Lower leg skin (tissue), 4 donors: ENCODE data around the gene LZTR1. TPM values are rescaled to one million over a fixed set of nuclear protein-coding genes. Genes with fewer than 3 reads are reported as not detected.

Experiments used
- DNase-seq, 2 donors: peaks; one replicate each; pipeline ENCODE4 v3.0.0-alpha.2; 2019; ENCODE audit warnings: low spot score in 2 of 2
- H3K4me3 ChIP-seq: fragments of 200-600 bp; sonication (generic); 2 replicates; pipeline ENCODE4 v1.5.1; 2017; ENCODE audit warnings: mild to moderate bottlenecking, low read depth; ENCODE audit not compliant: poor library complexity, severe bottlenecking
- CTCF ChIP-seq, 3 donors: fragments of 450-650 bp; IDR thresholded peaks; one replicate each; pipeline ENCODE4 v1.5.1; 2016; ENCODE audit warnings: antibody characterized with exemption in 3 of 3, mild to moderate bottlenecking in 3 of 3, moderate library complexity in 2 of 3
- POLR2A ChIP-seq, 2 donors: fragments of 450-650 bp; IDR thresholded peaks; one replicate each; pipeline ENCODE4 v1.6.1; 2016 to 2017; ENCODE audit warnings: antibody characterized with exemption in 2 of 2, mild to moderate bottlenecking in 1 of 2, moderate library complexity in 1 of 2
- WGBS, 2 donors: methylation state at CpG; one replicate each; pipeline ENCODE4 v1.1.5; 2018; 5-methylcytosine and 5-hydroxymethylcytosine counted together
- intact Hi-C: fragments of 100-400 bp; cut with DNase I; formaldehyde crosslinking; loops from one replicate; pipeline ENCODE4 v1.15.0; 2023; ENCODE audit warnings: low total_unique reads
- total RNA-seq, 4 donors: library from RNA; depleted of rRNA; stranded (reverse); fragments of >200 nt; gene quantifications; one replicate each; pipeline ENCODE4 v1.1.0, GENCODE V29; 2016

LZTR1 gene
- total RNA-seq, 4 donors from 2014 or later = 25.4 to 34.9 (median 28.4) TPM

DNA sequence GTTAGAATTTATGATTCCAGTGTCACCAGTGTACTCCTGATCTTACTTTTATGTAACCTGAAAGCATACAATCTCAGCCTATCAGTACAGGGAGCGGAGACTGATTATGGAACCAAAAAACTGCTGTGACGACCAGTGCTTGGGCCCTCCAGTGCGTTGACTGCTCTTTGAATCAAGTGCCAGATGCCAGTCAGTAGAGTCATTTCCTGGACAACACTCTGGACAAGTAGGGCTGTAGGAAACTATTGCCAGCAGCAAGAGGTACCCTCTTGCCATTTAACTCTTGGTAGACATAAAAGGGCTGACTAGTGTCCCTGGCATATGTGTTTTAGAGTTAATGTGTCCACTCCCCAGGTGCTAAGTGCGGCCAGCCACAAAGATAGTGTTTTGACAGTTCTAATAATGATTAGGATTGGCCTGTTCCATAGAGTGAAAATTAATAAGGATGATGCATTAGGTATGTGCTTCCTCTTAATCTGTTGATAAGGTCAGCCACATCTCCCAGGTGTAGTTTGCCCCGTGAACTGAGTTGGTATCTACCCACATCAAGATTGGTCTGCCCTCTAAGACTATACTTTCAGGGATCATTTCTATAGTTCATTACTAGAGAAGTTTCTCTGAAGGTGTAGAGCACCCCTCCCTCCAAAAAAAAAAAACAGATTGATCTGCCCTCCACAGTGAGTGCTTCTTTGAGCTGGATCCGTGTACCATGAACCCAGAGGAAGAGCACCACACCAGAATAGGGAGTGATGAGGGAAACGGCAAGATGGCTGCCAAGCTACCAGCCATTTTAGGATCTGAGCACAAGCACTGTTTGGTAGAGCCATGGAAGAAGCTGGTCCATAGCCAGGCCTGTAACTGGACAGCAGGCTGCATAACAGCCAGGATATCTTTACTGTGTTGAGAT, 35.8 kb upstream of the LZTR1 start:
- no peak for TF ChIP-seq CTCF (IDR thresholded peaks at IDR 0.05)
- TF ChIP-seq POLR2A (IDR thresholded peaks at IDR 0.05) = no peak
- 83 to 88% methylated on average over 7 of the region's 7 CpGs for WGBS, 2 donors
- no peak for DNase-seq
- intact Hi-C loops = no loop called here
- H3K4me3 ChIP-seq = no peak overlapping the region

DNA sequence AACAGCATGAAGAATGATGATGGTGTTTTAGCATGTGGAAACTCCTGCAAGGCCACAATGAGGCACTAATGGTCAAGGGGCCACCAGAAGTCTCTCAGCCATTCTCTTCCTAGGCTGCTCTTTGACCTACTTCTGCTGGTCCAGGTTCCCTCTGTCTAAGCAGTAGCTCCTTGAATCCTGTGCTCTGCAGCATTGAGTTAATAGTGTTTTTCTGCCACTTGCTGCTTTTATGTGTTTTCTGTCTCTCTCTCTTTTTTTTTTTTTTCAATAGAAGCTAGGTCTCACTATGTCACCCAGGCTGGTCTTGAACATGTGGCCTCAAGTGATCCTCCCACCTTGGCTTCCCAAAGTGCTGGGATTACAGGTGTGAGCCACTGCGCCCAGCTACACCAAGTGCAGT, 35.1 kb upstream of the LZTR1 start:
- intact Hi-C loops = no loop called here
- 100% methylated on average over 1 of the region's 1 CpG for WGBS, 2 donors
- TF ChIP-seq POLR2A (IDR thresholded peaks at IDR 0.05) = no peak
- no peak for TF ChIP-seq CTCF (IDR thresholded peaks at IDR 0.05)

DNA sequence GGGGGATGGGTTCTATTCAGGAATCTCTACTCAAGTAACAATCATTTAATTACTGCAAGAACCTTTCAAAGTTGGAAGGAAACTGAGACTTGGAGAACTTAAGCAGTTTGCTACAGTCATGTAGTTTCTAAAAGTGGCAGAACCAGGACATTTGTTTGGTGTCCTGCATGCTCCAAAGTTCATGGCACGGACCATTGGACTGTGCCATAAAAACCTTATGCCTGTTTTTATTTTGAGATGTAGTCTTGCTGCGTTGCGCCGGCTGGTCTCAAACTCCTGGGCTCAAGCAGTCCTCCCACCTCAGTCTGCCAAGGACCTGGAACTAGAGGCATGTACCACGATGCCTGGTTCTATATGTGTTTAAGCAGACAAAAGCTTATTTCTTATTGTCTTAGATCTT, 33.6 kb upstream of the LZTR1 start:
- intact Hi-C loops = no loop called here
- 83 to 90% methylated on average over 5 of the region's 5 CpGs for WGBS, 2 donors
- TF ChIP-seq POLR2A (IDR thresholded peaks at IDR 0.05) (no peak), CTCF (IDR thresholded peaks at IDR 0.05) (no peak)
- H3K4me3 ChIP-seq = no peak overlapping the region
- DNase-seq = no peak

More for the DNA sequence above, 35.1 kb upstream of the LZTR1 start:
- DNase-seq = no peak
- H3K4me3 ChIP-seq = no peak overlapping the region

- no peak for DNase-seq
- no peak for TF ChIP-seq CTCF (IDR thresholded peaks at IDR 0.05)
- no peak for TF ChIP-seq POLR2A (IDR thresholded peaks at IDR 0.05)
- intact Hi-C loops = no loop called here
- WGBS, 2 donors = 78 to 90% methylated on average over 5 of the region's 5 CpGs
- no peak overlapping the region for H3K4me3 ChIP-seq
Observed at GRCh38 chr22:20948989-20949388, 33.1 kb upstream of the LZTR1 start.

DNA sequence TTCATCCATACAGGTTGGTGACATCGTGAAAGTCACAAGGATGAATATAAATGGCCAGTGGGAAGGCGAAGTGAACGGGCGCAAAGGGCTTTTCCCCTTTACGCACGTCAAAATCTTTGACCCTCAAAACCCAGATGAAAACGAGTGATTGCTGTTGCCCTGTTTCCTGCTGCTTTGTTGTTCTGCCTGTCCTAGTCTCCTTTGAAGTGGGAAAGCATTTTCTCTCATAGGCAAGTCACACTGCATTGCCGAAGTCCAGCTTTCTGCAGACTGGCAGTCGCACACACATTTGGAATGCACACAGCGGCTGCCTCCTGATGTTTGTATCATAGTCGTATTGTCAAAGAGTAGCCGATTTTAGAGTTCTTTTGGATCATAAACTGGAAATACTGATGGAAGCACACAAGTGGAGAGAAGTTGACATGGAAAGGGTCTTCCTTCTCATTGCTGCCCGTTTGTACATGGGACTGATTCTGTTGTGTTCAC, 32.4 kb upstream of the LZTR1 start:
- H3K4me3 ChIP-seq = no peak overlapping the region
- 83 to 84% methylated on average over 13 of the region's 13 CpGs for WGBS, 2 donors
- intact Hi-C loops = no loop called here
- DNase-seq = no peak
- no peak for TF ChIP-seq POLR2A (IDR thresholded peaks at IDR 0.05)
- TF ChIP-seq CTCF (IDR thresholded peaks at IDR 0.05) = no peak
